Midbrain (tissue), 1 donor: ENCODE measurements around the gene CTBP2.

Source experiments
- DNase-seq: peaks from one replicate; lab custom pipeline; 2025; lab: John Stamatoyannopoulos, UW

The CTBP2 gene

GRCh38 chr10:125159932-125160855, at the start of gene CTBP2:
TSS of gene CTBP2 (minus strand) at chr10:125160563.
- DNase-seq = peak; percentile 41

GRCh38 chr10:125209591-125210355, 49.4 kb upstream of the CTBP2 start:
- peak; percentile 6 for DNase-seq

GRCh38 chr10:125208854-125209565, 48.6 kb upstream of the CTBP2 start:
- DNase-seq = no peak

- no peak for DNase-seq
Measured at GRCh38 chr10:125206623-125207022, 46.3 kb upstream of the CTBP2 start.

GRCh38 chr10:125205431-125205830, 45.1 kb upstream of the CTBP2 start:
- no peak for DNase-seq

- DNase-seq = no peak
Measured at GRCh38 chr10:125204400-125204799, 44.0 kb upstream of the CTBP2 start.

- DNase-seq = no peak
Measured at GRCh38 chr10:125203186-125203800, 42.9 kb upstream of the CTBP2 start.

- DNase-seq = no peak
Measured at GRCh38 chr10:125201791-125202622, 41.6 kb upstream of the CTBP2 start.

GRCh38 chr10:125201108-125201524, 40.8 kb upstream of the CTBP2 start:
- DNase-seq = no peak

- no peak for DNase-seq
Measured at GRCh38 chr10:125200396-125200795, 40.0 kb upstream of the CTBP2 start.

- DNase-seq = no peak
Measured at GRCh38 chr10:125199270-125199669, 38.9 kb upstream of the CTBP2 start.

GRCh38 chr10:125194814-125195213, 34.5 kb upstream of the CTBP2 start:
- DNase-seq = no peak

GRCh38 chr10:125193306-125193877, 33.0 kb upstream of the CTBP2 start:
- no peak for DNase-seq

- DNase-seq = no peak
Measured at GRCh38 chr10:125192620-125193019, 32.3 kb upstream of the CTBP2 start.

- no peak for DNase-seq
Measured at GRCh38 chr10:125192005-125192404, 31.6 kb upstream of the CTBP2 start.

GRCh38 chr10:125190946-125191345, 30.6 kb upstream of the CTBP2 start:
- DNase-seq = peak; percentile 50

GRCh38 chr10:125190414-125190813, 30.1 kb upstream of the CTBP2 start:
- no peak for DNase-seq

GRCh38 chr10:125189162-125189561, 28.8 kb upstream of the CTBP2 start:
- no peak for DNase-seq

- DNase-seq = no peak
Measured at GRCh38 chr10:125187238-125188194, 27.2 kb upstream of the CTBP2 start.
